ENCODE measurements around the gene MEAF6.

DNA sequence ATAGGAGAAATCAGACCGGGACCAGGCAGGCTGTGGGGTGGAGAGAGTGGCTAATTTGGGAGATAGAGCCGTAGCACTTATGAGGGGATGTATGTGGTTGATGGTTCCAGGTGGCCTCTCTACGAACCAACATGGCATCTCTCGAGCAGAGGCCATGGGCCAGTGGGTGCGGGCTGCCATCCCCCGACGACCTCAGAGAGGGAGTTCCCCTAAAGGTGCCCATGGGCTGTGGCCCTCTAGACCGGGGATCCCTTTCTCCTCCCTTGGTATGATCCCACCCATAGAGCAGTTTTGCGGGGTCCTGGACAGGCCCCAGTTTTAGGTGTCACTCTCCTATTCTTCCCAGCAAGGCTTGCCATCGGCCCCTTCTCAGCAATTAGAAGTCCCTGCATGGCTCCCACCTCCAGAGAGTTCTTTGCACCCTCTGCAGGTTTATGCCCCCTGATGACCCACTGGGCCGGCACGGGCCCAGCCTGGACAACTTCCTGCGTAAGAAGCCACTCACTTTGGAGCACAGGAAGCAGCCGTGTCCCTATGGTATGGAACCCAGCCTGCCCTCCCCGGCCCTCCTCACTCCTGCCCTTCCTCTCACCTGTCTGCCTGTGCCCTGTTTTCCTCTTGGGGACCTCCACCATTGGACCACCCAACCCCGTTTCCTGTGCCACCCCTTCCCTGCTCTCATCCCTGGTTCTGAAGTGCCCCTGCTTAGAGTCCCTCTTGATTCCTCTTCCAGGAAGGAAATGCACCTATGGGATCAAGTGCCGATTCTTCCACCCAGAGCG lies 32.4 kb downstream of the MEAF6 start:
- TF ChIP-seq, protein P1, sequence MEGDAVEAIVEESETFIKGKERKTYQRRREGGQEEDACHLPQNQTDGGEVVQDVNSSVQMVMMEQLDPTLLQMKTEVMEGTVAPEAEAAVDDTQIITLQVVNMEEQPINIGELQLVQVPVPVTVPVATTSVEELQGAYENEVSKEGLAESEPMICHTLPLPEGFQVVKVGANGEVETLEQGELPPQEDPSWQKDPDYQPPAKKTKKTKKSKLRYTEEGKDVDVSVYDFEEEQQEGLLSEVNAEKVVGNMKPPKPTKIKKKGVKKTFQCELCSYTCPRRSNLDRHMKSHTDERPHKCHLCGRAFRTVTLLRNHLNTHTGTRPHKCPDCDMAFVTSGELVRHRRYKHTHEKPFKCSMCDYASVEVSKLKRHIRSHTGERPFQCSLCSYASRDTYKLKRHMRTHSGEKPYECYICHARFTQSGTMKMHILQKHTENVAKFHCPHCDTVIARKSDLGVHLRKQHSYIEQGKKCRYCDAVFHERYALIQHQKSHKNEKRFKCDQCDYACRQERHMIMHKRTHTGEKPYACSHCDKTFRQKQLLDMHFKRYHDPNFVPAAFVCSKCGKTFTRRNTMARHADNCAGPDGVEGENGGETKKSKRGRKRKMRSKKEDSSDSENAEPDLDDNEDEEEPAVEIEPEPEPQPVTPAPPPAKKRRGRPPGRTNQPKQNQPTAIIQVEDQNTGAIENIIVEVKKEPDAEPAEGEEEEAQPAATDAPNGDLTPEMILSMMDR (IDR thresholded peaks at IDR 0.05) = no peak
- no peak for TF ChIP-seq POLR2A (IDR thresholded peaks at IDR 0.05)

Measured in prostate gland (tissue), 2 donors.